HL-60 (cell line): Measurements from ENCODE around the gene MRPS12.
A peak's percentile ranks its signal among the peaks of the same experiment; 100 is the strongest.

Experiments
- CTCF ChIP-seq: IDR thresholded peaks from one replicate; pipeline ENCODE4 v1.5.1; 2011; ENCODE audit warnings: low read length, control low read depth, inconsistent platforms; ENCODE audit not compliant: insufficient read depth
- GABPA ChIP-seq: IDR thresholded peaks from 2 replicates; pipeline ENCODE4 v1.6.1; 2012; ENCODE audit warnings: low read depth
- POLR2AphosphoS5 ChIP-seq: IDR thresholded peaks from 2 replicates; pipeline ENCODE4 v1.6.1; 2012; ENCODE audit warnings: low read depth
- REST ChIP-seq: IDR thresholded peaks from 2 replicates; pipeline ENCODE4 v1.6.1; 2012; ENCODE audit warnings: low read depth; ENCODE audit not compliant: insufficient replicate concordance

GRCh38 chr19:38952395-38953165, 21.8 kb downstream of the MRPS12 start:
- TF ChIP-seq CTCF (peak; percentile 44), REST (no peak), POLR2AphosphoS5 (no peak), GABPA (no peak)
